Activated naive CD8-positive, alpha-beta T cell treated with anti-CD3 and anti-CD28 coated beads, Interleukin-2, amount 50 U/mL, for 16 hours (primary cell): Measurements from ENCODE around the gene GMEB1.
A peak's percentile ranks its signal among the peaks of the same experiment; 100 is the strongest.
"Not testable (repeated sequence)": the region's sequence is repeated elsewhere in the genome, so short reads cannot be mapped to it uniquely, and the experiment has no call there.

Experiments used
- DNase-seq: peaks from one replicate; pipeline ENCODE4 v3.0.0-alpha.2; 2020; ENCODE audit warnings: low read depth, low spot score

Gene GMEB1

GRCh38 chr1:28668191-28668955 lies at the start of gene GMEB1:
TSS of gene GMEB1 (plus strand) at chr1:28668784. CDS start at chr1:28683613, 14,829 bp downstream.
- peak; percentile 68 for DNase-seq

- no peak for DNase-seq
These were observed 36.9 kb upstream of the GMEB1 start for GRCh38 chr1:28631713-28632112.

GRCh38 chr1:28632560-28632959 lies 36.0 kb upstream of the GMEB1 start:
- DNase-seq: no peak

DNA sequence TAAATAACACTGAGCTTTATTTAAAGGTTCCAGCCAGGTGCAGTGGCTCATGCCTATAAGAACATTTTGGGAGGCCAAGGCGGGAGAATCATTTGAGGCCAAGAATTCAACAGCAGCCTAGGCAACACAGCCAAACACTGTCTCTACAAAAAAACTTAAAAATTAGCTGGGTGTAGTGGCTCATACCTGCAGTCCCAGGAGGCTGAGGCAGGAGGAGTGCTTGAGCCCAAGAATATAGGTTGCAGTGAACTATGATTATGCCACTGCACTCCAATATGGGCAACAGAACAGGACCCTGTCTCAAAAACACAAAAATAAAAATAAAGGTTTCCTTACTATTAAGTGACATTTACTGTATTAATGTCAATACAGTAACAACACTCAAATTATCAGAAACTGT lies 27.8 kb upstream of the GMEB1 start:
- DNase-seq: no peak

GRCh38 chr1:28642056-28642846 lies 26.3 kb upstream of the GMEB1 start:
- no peak for DNase-seq

DNA sequence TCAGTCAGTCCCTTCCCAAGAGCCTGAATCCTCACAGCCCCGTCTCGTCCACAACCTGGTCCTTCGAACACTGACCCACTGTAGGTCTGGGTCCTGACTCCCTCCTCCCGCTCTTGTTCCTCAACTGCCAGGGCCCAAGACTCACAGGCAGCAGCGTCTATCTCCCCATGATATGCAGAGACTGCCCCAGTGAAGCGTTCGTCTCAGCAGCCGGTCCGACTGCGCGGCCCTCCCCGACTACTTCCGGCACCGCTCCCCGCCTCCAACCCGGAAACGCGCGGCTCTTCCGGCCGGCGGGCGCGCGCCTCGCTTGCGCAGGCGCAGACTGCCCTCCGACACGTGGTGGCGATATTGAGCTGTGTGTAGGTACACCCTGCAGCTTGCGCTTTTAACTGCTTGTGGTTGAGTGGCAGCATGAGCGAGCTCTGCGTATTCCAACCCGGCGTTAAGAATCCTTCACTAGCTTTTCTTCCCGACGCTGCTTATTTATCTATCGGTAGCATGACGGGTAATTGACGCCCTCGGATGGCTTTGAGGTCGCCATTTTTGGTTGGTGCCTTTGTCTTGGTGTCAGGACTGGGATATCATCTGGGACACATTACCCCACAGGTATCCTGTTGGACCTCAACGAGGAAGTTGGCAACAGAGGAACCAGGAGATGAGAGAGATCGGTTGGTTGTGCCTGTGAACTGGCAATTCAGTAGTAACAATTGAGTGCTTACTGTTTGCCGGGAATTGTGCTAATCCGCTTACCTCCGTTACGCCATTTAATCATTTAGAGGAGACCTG lies 25.5 kb upstream of the GMEB1 start, which contains the start of gene TAF12:
TAF12 (minus strand) TSS at position 221 of the 789 bp plus-strand sequence. CDS start 20,986 bp downstream, outside the sequence.
- DNase-seq: peak; percentile 84

DNA sequence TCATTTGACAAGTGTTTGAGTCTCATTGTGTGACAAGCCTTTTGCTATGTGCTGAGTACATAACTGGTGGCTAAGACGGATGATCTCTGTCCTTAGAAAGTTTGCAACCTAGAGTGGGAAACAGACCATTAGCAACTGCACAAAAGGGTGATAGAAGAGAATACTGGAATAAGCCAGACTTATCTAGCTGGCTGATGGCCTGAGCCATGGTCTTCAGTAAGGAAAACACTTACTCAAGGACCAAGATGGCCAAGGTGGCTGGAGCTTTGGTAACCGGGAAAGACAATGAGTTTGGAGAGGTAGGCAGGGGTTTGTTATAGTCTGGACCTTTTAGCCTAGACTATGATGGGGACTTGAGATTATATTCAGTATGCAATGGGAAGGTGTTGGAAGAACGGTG lies 24.1 kb upstream of the GMEB1 start:
- DNase-seq: no peak

DNA sequence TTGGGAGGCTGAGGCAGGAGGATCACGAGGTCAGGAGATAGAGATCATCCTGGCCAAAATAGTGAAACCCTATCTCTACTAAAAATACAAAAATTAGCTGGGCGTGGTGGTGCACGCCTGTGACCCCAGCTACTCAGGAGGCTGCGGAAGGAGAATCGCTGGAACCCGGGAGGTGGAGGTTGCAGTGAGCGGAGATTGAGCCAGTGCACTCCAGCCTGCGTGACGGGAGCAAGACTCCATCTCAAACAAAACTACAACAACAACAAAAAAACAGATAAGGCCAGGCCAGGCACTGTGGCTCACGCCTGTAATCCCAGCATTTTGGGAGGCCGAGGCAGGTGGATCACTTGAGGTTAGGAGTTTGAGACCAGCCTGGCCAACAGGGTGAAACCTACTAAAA lies 23.2 kb upstream of the GMEB1 start:
- not testable (repeated sequence) for DNase-seq

DNA sequence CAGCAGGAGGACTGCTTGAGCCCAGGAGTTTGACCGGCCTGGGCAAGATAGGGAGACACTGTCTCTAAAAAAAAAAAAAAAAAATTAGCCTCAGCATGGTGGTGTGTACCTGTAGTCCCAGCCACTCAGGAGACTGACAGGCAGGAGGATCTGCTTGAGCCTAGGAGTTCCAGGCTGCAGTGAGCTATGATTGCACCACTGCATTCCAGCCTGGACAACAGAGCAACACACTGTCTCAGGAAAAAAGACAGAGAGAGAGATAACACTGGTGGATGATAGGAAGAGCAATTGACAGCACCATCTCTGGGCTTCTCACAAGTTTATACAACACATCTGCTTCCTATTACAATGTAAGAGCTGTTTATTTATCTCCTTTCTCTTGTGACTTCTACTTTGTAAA lies 22.5 kb upstream of the GMEB1 start:
- DNase-seq: no peak

DNA sequence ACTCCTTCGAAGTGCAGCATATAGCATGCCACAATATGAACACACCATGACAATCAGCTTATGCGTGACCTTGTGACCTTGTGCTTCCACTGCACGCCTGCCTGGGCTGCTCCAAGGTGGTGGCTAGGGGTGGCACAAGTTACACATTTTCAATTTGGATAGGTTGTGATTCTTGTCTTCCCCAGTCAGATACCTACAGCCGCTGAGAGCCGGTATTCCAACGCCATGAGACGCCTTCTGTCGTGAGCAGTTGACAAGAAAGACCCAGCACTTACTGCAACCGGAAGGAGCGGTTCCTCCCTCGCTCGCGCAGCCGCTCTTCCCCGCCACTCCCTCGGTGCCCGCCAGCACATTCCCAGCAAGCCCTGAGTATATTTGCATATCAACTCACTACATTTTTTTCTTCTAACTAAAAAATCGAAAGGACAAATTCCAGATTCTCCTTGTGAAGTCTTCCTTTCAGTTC lies 20.5 kb upstream of the GMEB1 start:
- peak; percentile 74 for DNase-seq

DNA sequence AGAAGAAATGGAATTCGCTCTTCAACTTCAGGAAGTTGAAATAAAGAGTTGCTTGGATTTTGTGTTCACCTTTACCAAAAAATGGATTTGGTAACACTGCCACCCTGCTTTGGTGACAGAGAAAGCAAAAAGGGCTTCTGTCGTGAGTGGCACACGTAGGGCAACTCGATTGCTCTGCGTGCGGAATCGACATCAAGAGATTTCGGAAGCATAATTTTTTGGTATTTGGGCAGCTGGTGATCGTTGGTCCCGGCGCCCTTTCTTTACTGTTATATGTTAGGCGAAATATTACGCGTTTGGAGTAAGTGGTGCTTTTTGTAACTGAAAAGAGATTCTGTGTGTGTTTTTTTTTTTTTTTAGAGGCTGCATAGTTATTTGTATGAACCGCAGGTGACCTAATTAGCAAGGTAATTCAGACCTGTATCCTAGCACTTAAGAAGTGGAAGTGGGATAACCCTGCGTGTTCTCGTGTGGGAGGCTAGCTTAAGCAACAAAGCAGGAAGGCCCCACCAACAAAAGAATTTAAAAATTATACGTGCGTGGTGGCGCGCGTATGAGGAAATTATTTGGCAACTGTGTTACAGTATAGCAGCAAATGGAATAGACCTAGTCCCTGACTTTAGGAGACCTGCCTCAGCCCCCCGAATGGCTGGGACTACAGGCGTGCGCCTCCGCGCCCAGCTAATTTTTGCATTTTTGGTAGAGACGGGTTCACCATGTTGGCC lies 19.9 kb upstream of the GMEB1 start, which contains the start of gene RNU11:
RNU11 (plus strand) TSS at position 127 of the 725 bp plus-strand sequence.
- DNase-seq: peak; percentile 79

GRCh38 chr1:28653063-28653462 lies 15.5 kb upstream of the GMEB1 start:
- DNase-seq: not testable (repeated sequence)

- DNase-seq: not testable (repeated sequence)
These were observed 14.7 kb upstream of the GMEB1 start for GRCh38 chr1:28653870-28654269.

DNA sequence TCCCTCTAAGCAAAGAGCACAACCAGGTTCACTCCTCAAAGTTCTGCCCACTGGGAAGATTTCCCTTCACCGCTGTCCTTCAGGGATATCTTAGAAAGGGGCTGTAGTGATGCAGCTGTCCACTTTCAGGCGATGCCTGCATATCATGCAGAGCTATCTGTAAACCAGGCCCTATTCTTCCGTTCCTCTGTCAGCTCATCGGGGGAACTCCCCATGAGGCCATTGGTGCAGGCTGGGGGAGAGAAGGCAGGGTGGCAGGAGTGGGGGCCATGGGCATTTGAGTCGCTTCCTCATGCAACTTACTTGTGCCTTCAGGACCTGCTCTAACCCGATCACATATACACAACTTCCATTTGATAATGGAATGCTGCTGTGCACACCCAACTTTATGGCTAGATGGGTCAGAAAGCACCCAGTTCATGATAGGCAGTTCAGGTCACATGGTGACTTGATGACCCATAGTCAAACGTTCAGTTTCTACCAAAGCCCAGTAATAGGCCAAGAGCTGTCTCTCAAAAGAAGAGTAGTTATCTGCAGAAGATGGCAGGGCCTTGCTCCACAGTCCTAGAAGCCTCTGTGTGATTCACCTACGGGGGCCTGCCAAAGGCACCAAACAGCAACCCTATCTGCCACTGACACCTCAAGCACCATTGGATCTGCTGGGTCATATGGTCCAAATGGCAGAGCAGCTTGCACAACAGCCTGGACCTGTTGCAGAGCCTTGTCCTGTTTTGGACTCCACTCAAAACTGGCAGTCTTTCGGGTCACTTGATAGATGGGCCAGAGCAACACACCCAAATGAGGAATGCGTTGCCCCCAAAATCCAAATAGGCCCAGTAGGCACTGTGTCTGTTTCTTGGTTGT lies 12.9 kb upstream of the GMEB1 start:
- not testable (repeated sequence) for DNase-seq

GRCh38 chr1:28656335-28656734 lies 12.2 kb upstream of the GMEB1 start:
- DNase-seq: no peak

GRCh38 chr1:28663871-28664470 lies 4.6 kb upstream of the GMEB1 start:
- no peak for DNase-seq

DNA sequence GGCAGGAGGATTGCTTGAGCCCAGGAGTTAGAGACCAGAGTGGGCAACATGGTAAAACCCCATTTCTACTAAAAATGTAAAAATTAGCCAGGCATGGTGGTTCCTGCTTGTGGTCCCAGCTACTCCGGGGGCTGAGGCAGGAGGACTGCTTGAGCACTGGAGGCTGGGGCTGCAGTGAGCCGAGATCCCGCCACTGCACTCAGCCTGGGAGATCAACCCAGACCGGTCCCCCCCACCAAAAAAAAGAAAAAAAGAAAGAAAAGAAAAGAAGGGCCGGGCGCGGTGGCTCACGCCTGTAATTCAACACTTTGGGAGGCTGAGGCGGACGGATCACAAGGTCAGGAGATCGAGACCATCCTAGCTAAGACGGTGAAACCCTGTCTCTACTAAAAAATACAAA lies 1.8 kb upstream of the GMEB1 start:
- no peak for DNase-seq

- DNase-seq: peak; percentile 50
These were observed 556 bp downstream of the GMEB1 start for GRCh38 chr1:28668956-28669723.

DNA sequence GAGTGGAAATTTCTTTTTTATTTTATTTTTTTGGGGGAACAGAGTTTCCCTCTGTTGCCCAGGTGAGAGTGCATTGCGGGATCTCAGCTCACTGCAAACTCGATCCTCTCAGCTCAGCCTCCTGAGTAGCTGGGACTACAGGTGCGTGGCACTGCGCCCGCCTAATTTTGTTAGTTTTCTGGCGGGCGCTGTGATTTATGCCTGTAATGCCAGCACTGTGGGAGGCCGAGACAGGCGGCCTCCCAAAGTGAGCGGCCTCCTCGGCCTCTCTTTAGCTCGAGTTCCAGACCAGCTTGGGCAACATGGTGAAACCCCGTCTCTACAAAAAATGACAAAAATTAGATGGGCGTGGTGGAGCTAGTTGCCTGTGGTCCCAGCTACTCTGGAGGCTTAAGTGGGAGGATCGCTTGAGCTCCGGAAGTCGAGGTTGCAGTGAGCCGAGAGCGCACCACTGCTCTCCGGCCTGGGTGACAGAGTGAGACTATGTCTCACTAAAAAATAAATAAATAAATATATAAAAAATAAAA lies 2.7 kb downstream of the GMEB1 start:
- no peak for DNase-seq
